Testis (tissue), 2 donors: ENCODE results near the gene ADAMTS7.

ENCODE experiments used
- CTCF ChIP-seq, 3 experiments: fragments of 450-650 bp in 2 of 3; fragments of 200-600 bp in 1 of 3; sonication (generic) in 1 of 3; IDR thresholded peaks; one replicate each; pipeline ENCODE4 v1.5.1; 2016 to 2019; ENCODE audit warnings: antibody characterized with exemption in 3 of 3, mild to moderate bottlenecking in 2 of 3, moderate library complexity in 1 of 3
- POLR2A ChIP-seq: fragments of 450-650 bp; IDR thresholded peaks from one replicate; pipeline ENCODE4 v1.6.1; 2017; ENCODE audit warnings: antibody characterized with exemption, mild to moderate bottlenecking, moderate library complexity

DNA sequence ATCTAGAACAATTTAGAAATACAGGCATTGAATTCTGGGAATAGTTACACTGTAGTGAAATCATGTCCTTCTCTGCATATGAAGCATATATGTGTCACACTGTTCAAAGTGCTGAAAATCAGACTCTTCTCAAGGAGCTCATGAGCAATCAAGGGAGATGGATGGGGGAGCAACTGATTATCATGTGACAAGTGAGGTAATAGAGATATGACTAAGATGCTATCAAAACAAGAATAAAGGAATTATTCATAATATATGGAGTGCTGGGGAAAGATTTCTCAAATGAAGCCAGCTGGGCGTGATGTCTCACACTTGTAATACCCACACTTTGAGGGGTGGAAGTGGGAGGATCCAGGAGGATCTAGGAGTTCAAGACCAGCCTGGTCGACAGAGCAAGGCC, 95.3 kb downstream of the ADAMTS7 start:
- no peak for TF ChIP-seq CTCF (IDR thresholded peaks at IDR 0.05)
- no peak for TF ChIP-seq POLR2A
